Stimulated activated CD8-positive, alpha-beta memory T cell treated with anti-CD3 and anti-CD28 coated beads, Interleukin-2, amount 100 ng/mL, for 1 hour (primary cell): ENCODE results near the gene AANAT.

Source experiments
- DNase-seq, 2 donors: peaks; one replicate each; pipeline ENCODE4 v3.0.0-alpha.2; 2020; ENCODE audit warnings: low read depth in 2 of 2

AANAT gene

GRCh38 chr17:76467366-76467765 is at the start of gene AANAT:
AANAT (plus strand) TSS chr17:76467603; CDS start chr17:76468747, 1,144 bp downstream.
- DNase-seq, result no peak

- DNase-seq, result no peak
Observed at GRCh38 chr17:76419576-76420260, 47.7 kb upstream of the AANAT start.

DNA sequence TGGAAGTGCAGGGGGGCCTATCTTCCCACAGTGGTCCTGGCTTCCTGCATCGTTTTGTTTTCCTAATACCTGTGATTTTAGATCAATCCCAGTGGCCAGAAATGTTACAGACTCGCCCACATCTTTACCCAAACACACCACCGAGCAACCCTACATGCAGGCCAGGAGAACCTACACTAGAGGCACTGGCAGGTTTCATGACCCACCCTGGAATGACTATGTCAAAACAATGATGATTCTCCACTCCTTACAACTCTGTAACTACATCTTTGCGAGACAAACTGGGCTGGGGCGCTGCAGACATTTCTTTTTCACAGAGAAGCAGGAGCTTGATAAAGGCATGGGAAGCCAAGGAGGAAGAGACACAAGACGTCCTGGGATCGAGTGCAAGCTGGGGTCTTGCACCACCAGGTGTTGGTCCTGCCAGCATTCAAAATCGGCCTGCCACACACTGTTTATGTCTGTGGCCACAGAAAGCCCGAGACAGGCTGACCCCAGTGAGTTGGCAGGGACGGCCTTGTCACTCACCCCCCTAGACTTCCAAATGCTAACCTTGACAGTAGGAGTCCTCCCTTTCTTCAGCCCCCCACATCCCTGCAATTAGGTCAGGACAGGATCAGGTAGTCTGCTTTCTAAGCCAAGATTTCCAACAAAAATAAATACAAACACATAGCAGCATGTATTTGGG is 46.9 kb upstream of the AANAT start:
- no peak for DNase-seq

GRCh38 chr17:76421044-76421407 is 46.4 kb upstream of the AANAT start:
- no peak for DNase-seq

GRCh38 chr17:76422406-76422805 is 45.0 kb upstream of the AANAT start:
- no peak for DNase-seq

DNA sequence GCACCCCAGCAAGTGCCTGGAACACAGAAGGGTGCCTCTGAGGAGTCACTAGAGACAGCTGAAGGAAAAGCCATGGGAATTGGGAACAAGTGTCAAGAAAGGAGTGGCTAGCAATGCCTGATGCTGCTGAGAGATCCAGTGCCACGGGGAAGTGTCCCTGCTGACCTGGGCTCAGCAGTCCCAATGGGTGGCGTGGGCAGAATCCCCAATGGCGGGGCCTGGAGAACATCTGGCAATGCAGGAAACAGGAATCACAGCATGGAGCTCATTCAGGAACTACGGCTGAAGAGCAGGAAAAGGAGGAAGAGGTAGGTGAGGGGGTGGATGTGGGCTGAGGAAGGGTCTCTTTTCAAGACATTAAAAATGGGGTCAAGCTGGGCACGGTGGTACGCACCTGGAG is 44.5 kb upstream of the AANAT start:
- no peak for DNase-seq

- DNase-seq, result no peak
Observed at GRCh38 chr17:76426853-76427252, 40.5 kb upstream of the AANAT start.

DNA sequence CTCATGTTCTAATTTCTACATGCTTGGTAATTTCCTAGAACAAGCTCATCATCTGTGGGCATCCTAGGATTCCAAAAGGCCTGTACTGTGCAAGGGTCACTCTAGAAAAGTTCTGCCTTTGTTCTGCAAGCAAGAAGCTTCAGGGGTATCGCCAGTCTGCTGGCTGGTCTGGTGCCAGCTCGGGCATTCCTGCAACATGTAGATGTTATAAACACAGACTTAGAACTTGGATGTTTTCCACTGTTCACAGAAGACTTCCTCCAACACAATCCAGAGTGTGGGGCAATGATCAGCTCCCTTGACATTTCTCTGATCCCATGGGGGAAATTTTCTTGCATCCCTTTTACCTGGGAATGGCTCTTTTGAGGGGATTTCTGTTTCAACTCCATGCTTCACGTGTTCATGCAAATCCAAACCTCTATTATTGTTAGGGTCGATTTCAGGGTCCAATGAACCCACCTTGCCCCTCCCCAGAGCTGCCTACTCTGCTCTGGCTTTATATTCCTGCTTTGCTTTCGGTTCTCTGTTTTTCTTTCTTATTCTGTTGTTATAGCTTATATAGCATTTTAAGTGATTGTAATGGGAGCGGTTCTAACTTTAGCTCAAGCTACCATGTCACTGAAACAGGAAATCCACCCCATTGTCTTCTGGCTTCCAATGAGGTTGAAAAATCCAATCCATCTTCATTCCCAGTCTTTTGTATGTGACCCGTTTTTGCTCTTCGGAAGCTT is 39.7 kb upstream of the AANAT start:
- DNase-seq, result no peak

- DNase-seq, result no peak
Observed at GRCh38 chr17:76428511-76428910, 38.9 kb upstream of the AANAT start.

GRCh38 chr17:76431509-76431908 is 35.9 kb upstream of the AANAT start:
- no peak for DNase-seq

DNA sequence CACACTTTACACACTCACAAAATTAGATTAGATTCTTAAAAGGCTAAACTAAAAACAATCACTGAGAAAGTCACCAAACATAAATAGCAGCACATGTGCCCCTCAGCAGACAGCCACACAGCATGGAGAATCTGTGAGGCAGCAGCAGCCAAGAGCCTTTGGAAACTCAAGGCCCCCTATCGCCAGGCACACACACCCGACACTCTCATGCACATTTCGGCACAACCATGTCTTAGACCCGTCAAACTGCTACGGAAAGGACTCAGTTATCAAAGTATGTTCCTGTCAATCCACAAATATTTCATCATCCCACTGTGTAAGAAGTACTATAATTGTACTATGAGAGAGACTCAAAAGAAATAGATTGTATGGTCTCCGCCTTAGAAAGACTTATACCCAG is 35.4 kb upstream of the AANAT start:
- DNase-seq, result no peak

DNA sequence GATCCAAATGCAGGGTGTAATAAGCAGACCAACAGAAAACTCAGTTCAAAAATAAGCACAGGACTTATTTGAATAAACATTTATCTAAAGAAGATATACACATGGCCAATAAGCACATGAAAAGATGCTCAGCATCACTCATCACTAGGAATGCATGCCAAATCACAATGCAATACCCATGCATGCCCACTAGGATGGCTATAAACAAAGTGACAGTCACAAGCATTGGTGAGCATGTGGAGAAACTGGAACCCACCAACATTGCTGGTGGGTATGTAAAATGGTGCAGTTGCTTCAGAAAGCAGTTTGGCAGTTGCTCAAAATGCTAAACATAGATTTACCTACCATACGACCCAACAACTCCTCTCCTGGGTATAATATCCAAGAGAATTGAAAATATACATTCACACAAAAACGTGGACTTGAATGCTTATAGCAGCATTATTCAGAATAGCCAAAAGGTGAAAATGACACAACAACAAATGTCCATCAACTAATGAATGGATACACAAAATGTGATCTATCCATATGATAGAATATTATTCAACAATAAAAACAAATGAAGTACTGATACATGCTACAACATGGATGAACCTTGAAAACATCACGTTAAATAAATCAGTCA is 34.6 kb upstream of the AANAT start:
- no peak for DNase-seq

- no peak for DNase-seq
Observed at GRCh38 chr17:76433693-76434092, 33.7 kb upstream of the AANAT start.

- no peak for DNase-seq
Observed at GRCh38 chr17:76434870-76435269, 32.5 kb upstream of the AANAT start.

DNA sequence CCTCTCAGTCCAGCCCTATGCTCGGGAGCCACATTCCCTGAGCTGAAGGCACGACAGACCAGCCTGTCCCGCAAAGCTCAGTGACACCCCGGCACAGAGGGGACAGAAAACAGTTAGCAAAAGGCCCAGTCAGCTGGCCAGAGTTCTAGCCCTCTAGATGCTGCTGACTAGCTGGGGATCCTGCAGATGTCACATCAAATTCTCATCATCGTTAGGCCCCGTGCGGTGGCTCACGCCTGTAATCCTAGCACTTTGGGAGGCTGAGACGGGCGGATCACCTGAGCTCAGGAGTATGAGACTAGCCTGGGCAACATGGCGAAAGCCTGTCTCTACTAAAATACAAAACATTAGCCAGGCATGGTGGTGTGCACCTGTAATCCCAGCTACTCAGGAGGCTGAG is 31.7 kb upstream of the AANAT start:
- no peak for DNase-seq

DNA sequence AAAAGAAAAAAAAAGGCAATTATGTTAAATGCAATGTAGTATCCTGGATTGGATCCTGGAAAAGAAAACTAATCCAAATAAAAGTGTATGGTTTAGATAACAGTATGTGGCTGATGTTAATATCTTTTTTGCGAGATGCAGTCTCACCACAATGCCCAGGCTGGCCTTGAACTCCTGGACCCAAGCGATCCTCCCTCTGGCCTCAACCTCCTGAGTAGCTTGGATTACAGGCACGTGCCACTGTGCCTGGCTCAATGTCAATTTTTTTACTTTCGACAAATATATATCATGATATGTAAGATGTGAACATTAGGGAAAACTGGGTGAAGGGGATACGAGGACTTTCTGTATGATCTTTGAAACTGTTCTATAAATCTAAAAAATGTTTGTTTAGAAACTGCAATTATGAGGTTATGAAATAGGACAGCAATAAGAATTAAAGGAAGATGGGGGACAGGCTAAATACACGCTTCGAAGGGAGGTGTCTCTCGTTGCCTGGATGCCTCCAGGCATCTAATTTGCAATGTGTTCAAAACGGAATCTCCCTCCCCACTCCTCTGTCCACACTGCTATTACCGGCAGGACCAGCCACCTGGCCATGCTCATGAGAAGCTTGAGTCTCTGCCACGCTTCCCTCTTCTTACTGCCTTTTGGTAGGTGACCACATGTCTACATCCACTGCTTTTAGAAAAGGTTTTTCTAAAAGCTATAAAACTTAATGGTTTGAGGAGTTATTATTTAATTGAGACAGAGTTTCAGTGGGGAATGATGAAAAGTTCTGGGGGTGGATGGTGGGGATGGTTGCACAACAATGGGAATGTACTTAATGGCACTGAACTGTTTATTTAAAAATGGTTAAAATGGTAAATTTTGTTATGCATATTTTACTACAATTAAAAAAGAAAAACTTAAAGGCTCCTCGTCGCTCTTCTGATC is 29.7 kb upstream of the AANAT start:
- DNase-seq, result no peak

DNA sequence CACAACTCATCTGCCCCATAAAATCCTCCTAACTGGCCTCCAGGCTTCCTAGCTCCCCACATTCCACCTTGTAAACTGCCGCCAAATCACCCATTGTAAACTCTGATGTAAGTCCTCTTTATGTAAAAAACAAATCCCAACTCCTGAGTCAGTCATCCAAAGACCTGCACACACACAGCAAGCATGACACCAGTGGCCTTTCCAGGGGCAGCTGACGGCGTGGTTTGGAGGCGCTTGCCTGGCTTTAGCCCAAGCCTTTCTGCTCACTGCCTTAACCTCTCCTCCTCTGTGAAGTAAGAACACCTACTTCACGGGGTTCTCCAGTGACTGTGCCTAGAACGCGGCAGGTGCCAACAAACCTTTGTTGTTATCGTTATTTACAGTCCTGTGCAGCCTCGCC is 28.5 kb upstream of the AANAT start:
- no peak for DNase-seq

DNA sequence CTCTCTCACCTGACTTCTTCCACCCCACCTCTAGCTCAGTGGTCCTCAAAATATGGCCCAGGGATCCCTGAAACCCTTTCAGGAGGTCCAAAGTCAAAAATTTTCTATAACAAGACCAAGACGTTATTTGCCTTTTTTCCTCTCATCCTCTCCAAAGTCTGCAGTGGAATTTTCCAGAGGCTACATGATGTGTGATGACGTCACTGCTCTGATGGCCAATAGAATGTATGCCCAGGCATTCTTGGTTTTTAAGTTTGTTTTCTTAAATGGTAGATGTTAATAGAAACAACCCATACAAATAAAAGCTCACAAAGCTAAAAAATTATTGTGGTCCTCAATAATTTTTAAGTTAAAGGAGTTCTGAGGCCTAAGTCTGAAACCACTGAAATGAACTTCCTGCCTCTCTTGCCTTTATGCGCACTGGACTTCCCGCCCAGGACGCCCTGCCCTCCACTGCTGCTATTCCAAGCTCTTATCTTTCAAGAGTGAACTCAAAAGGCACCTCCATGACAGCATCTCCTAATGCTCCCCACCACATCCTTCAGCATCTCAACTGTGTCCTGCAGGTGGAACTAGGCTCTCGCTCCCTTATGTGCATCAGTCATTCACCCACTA is 28.0 kb upstream of the AANAT start:
- DNase-seq, result no peak

DNA sequence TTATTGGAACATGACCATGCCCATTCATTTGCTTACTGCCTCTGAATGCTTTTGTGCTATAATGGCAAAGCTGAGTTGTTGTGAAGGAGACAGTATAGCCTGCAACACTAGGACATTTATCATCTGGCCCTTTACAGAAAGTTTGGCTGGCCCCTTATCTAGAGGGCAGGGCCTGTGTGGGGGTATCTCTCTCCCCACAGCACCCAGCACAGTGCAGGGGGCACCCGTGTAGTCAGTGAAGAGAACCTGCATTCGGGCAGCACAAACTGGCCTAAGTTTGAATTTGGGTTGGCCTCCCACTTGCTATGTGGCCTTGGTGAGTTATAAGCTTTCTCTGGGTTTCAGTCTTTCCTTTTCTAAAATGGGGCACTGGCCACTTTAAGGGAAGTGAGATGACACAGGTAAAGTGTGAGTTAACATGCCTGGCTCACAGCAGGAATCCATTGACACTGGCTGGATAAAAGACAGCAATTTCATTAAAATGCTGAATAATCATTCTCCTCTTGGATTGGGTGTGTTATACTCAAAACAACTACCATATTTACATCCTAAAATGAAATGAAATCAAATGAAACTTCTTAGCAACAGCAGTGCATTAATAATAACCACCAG is 26.5 kb upstream of the AANAT start:
- no peak for DNase-seq

DNA sequence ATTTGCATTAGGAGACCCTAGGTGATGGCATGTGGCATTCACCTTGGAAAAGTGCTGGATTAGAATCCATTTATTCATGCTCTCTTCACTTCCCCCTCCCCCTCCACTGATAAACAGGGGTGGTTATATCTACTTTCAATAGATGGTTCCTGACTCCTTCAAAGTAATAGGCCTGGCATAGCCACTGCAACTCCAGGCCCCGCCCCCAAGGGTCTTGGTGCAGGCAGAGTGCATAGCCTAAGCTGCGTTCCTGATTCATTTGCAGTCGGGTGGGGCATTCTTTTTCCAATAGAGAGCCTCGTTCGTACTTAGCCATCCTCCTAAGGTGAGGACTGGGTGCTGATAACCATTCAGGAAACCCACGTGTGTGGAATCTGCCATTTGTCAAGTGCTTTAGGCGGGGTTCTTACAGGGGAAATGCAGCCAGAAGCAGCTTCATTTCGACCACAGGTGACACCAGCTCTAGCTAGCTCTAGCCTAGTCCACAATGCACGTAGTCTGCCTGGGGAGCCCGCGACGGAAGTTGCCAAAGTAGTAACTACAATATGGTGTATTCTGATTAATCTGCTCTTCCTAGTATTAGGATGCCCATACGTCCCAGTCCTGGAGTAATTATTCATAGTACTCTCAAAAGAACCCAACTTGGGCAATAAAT is 25.6 kb upstream of the AANAT start:
- DNase-seq, result no peak
